H1 (cell line): ENCODE data around the gene SNAPIN. TPM values are rescaled to one million over a fixed set of nuclear protein-coding genes. Genes with fewer than 3 reads are reported as not detected.

ENCODE experiments used
- CTCF ChIA-PET: fragments of 300-600 bp; sonication (Branson Sonifier 250); formaldehyde crosslinking; loops from one replicate; lab custom pipeline; 2021; ENCODE audit not compliant: partially characterized antibody; lab: Charles Lee
- POLR2A ChIA-PET: fragments of 300-600 bp; sonication (Branson Sonifier 250); formaldehyde crosslinking; loops from one replicate; lab custom pipeline; 2021; ENCODE audit warnings: inconsistent platforms; ENCODE audit not compliant: partially characterized antibody; lab: Charles Lee
- DNase-seq, 2 experiments: peaks; one replicate each; pipeline versions ENCODE4 v3.0.0 to v3.0.0-alpha.2; 2010 to 2022; ENCODE audit warnings: low spot score in 2 of 2, low read depth in 1 of 2, mixed read lengths in 1 of 2
- FAIRE-seq: peaks from 2 replicates; lab custom pipeline; 2011; peaks lifted over from hg19 to GRCh38; lab: Jason Lieb, UNC
- H2AFZ ChIP-seq: 2 replicates; pipeline ENCODE4 v1.8.1; 2012; ENCODE audit warnings: low read length, inconsistent platforms
- H2AK5ac ChIP-seq: 2 replicates; pipeline ENCODE4 v1.6.1; 2013; ENCODE audit warnings: low read depth, low read length
- H2BK120ac ChIP-seq: replicated peaks from 2 replicates; pipeline ENCODE3; 2013; ENCODE audit warnings: low read depth, low read length, inconsistent platforms
- H2BK12ac ChIP-seq: 2 replicates; pipeline ENCODE4 v1.6.1; 2013; ENCODE audit warnings: low read depth, low read length
- H2BK15ac ChIP-seq: 2 replicates; pipeline ENCODE4 v1.6.1; 2013; ENCODE audit warnings: low read length
- H2BK20ac ChIP-seq: 2 replicates; pipeline ENCODE4 v1.6.1; 2013; ENCODE audit warnings: low read length
- H2BK5ac ChIP-seq: 2 replicates; pipeline ENCODE4 v1.6.1; 2013; ENCODE audit warnings: low read depth, low read length
- H3K14ac ChIP-seq: 2 replicates; pipeline ENCODE4 v1.6.1; 2013; ENCODE audit warnings: inconsistent platforms; ENCODE audit not compliant: insufficient read length
- H3K18ac ChIP-seq: 2 replicates; pipeline ENCODE4 v1.6.1; 2013; ENCODE audit warnings: low read length; ENCODE audit errors: extremely low read depth
- H3K23ac ChIP-seq: 2 replicates; pipeline ENCODE4 v1.6.1; 2013; ENCODE audit warnings: inconsistent platforms; ENCODE audit not compliant: insufficient read length
- H3K23me2 ChIP-seq: 2 replicates; pipeline ENCODE4 v1.6.1; 2013; ENCODE audit warnings: low read depth, low read length
- H3K27ac ChIP-seq: 2 replicates; pipeline ENCODE4 v1.6.1; 2011; ENCODE audit warnings: low read depth, low read length, inconsistent platforms
- H3K27me3 ChIP-seq, 4 experiments: replicated peaks in 1 of 4; 1 replicate in 1 of 4; 2 replicates in 3 of 4; pipeline versions ENCODE4 v1.6.1 to v1.8.1; 2011 to 2013; ENCODE audit warnings: low read length in 3 of 4, mild to moderate bottlenecking in 3 of 4, inconsistent platforms in 2 of 4, mixed read lengths in 2 of 4, moderate library complexity in 1 of 4; ENCODE audit not compliant: control insufficient read depth in 3 of 4, insufficient read depth in 3 of 4; ENCODE audit errors: extremely low read depth in 1 of 4
- H3K36me3 ChIP-seq, 4 experiments: 2 replicates each; pipeline versions ENCODE4 v1.6.1 to v1.8.1; 2011 to 2013; ENCODE audit warnings: mild to moderate bottlenecking in 4 of 4, low read length in 3 of 4, moderate library complexity in 2 of 4, control low read depth in 1 of 4, inconsistent platforms in 1 of 4; ENCODE audit not compliant: insufficient read depth in 4 of 4, control insufficient read depth in 2 of 4
- H3K4ac ChIP-seq: replicated peaks from 2 replicates; pipeline ENCODE3; 2013; ENCODE audit warnings: low read length, low read depth, mixed read lengths, inconsistent platforms; ENCODE audit not compliant: insufficient read length
- H3K4me1 ChIP-seq, 4 experiments: replicated peaks in 1 of 4; 1 replicate in 1 of 4; 2 replicates in 3 of 4; pipeline versions ENCODE4 v1.6.1 to v1.8.1; 2011 to 2013; ENCODE audit warnings: low read length in 3 of 4, inconsistent platforms in 2 of 4, mixed read lengths in 1 of 4; ENCODE audit not compliant: insufficient read depth in 4 of 4, control insufficient read depth in 3 of 4
- H3K4me2 ChIP-seq, 2 experiments: 2 replicates each; pipeline versions ENCODE4 v1.6.1 to v1.8.1; 2011 to 2013; ENCODE audit warnings: low read depth in 2 of 2, low read length in 2 of 2, control low read depth in 1 of 2, inconsistent platforms in 1 of 2, mild to moderate bottlenecking in 1 of 2; ENCODE audit not compliant: insufficient read depth in 1 of 2
- H3K4me3 ChIP-seq, 4 experiments: fragments of 200-600, 300-600 bp in 1 of 4; sonication (generic), shearing (Covaris generic), sonication (Bioruptor Twin) in 1 of 4; 2 replicates each; pipeline versions ENCODE4 v1.5.1 to v1.8.1; 2011 to 2016; ENCODE audit warnings: low read length in 4 of 4, low read depth in 3 of 4, control low read depth in 2 of 4, inconsistent platforms in 2 of 4, mild to moderate bottlenecking in 2 of 4, mixed read lengths in 1 of 4, moderate library complexity in 1 of 4; ENCODE audit not compliant: insufficient read depth in 2 of 4; ENCODE audit errors: extremely low read depth in 1 of 4
- H3K56ac ChIP-seq: replicated peaks from 2 replicates; pipeline ENCODE3; 2013; ENCODE audit warnings: low read depth, mild to moderate bottlenecking, mixed read lengths, low read length, inconsistent platforms; ENCODE audit not compliant: insufficient read length
- H3K79me1 ChIP-seq: 2 replicates; pipeline ENCODE4 v1.6.1; 2013; ENCODE audit warnings: low read depth, low read length, control low read depth
- H3K79me2 ChIP-seq, 2 experiments: 2 replicates each; pipeline versions ENCODE4 v1.6.1 to v1.8.1; 2012 to 2013; ENCODE audit warnings: low read length in 2 of 2, mild to moderate bottlenecking in 2 of 2, inconsistent platforms in 1 of 2; ENCODE audit not compliant: insufficient read depth in 2 of 2, control insufficient read depth in 1 of 2
- H3K9ac ChIP-seq, 4 experiments: replicated peaks in 1 of 4; 1 replicate in 1 of 4; 2 replicates in 3 of 4; pipeline versions ENCODE4 v1.6.1 to v1.8.1; 2011 to 2013; ENCODE audit warnings: low read depth in 3 of 4, low read length in 3 of 4, control low read depth in 2 of 4, mild to moderate bottlenecking in 2 of 4, moderate library complexity in 2 of 4, inconsistent platforms in 1 of 4; ENCODE audit errors: extremely low read depth in 1 of 4
- H3K9me3 ChIP-seq, 2 experiments: 2 replicates each; pipeline versions ENCODE4 v1.6.1 to v1.8.1; 2012 to 2013; ENCODE audit warnings: mild to moderate bottlenecking in 2 of 2, moderate library complexity in 2 of 2, control low read depth in 1 of 2, inconsistent platforms in 1 of 2, low read depth in 1 of 2, low read length in 1 of 2, mixed read lengths in 1 of 2; ENCODE audit not compliant: insufficient read depth in 2 of 2
- H4K20me1 ChIP-seq, 2 experiments: replicated peaks in 1 of 2; 2 replicates each; pipeline versions ENCODE3 to v1.8.1; 2011 to 2013; ENCODE audit warnings: inconsistent platforms in 2 of 2, low read length in 2 of 2, mild to moderate bottlenecking in 1 of 2; ENCODE audit not compliant: insufficient read depth in 2 of 2, control insufficient read depth in 1 of 2
- H4K5ac ChIP-seq: 2 replicates; pipeline ENCODE4 v1.6.1; 2013; ENCODE audit warnings: low read length, low read depth, mixed read lengths, inconsistent platforms; ENCODE audit not compliant: insufficient read length
- H4K8ac ChIP-seq: 2 replicates; pipeline ENCODE4 v1.8.0; 2013; ENCODE audit warnings: mild to moderate bottlenecking, moderate library complexity, low read length, inconsistent platforms; ENCODE audit not compliant: insufficient read depth; ENCODE audit errors: extremely low read depth
- H4K91ac ChIP-seq: replicated peaks from 2 replicates; pipeline ENCODE3; 2013; ENCODE audit warnings: low read length, mixed read lengths, inconsistent platforms; ENCODE audit not compliant: insufficient read length
- BCL11A ChIP-seq, 2 experiments: IDR thresholded peaks; one replicate each; pipeline ENCODE4 v1.6.1; 2011; ENCODE audit warnings: low read depth in 2 of 2, low read length in 2 of 2, mild to moderate bottlenecking in 2 of 2
- CBX5 ChIP-seq: fragments of 300-800, 300-1000 bp; sonication (generic); IDR thresholded peaks from 2 replicates; pipeline ENCODE4 v1.7.1; 2016; ENCODE audit warnings: antibody characterized with exemption, low read length, low read depth
- GABPA ChIP-seq: IDR thresholded peaks from 2 replicates; pipeline ENCODE4 v1.6.1; 2011; ENCODE audit warnings: mild to moderate bottlenecking, low read length, moderate library complexity, borderline replicate concordance; ENCODE audit not compliant: insufficient read depth
- JUN ChIP-seq: IDR thresholded peaks from 2 replicates; pipeline ENCODE4 v1.6.1; 2011; ENCODE audit warnings: low read depth, mild to moderate bottlenecking, improper control_type of control experiment, low read length
- RAD21 ChIP-seq, 2 experiments: IDR thresholded peaks in 1 of 2; conservative IDR thresholded peaks in 1 of 2; 2 replicates each; pipeline ENCODE4 v1.6.1; 2011; ENCODE audit warnings: low read depth in 2 of 2, low read length in 2 of 2, improper control_type of control experiment in 1 of 2, inconsistent platforms in 1 of 2, mild to moderate bottlenecking in 1 of 2, moderate library complexity in 1 of 2
- RXRA ChIP-seq: IDR thresholded peaks from 2 replicates; pipeline ENCODE4 v1.6.1; 2011; ENCODE audit warnings: low read depth, mild to moderate bottlenecking, low read length, moderate library complexity; ENCODE audit not compliant: insufficient read depth
- SP1 ChIP-seq: IDR thresholded peaks from 2 replicates; pipeline ENCODE4 v1.6.1; 2011; ENCODE audit warnings: low read depth, low read length
- SP2 ChIP-seq: IDR thresholded peaks from 2 replicates; pipeline ENCODE4 v1.6.1; 2012; ENCODE audit warnings: mild to moderate bottlenecking, low read length, inconsistent platforms
- SRF ChIP-seq: IDR thresholded peaks from 2 replicates; pipeline ENCODE4 v1.6.1; 2011; ENCODE audit warnings: mild to moderate bottlenecking, low read depth, low read length, moderate library complexity
- TBP ChIP-seq: IDR thresholded peaks from 2 replicates; pipeline ENCODE4 v1.6.1; 2011; ENCODE audit warnings: low read depth, low read length, improper control_type of control experiment
- whole genome bisulfite sequencing, 2 experiments: shearing (Covaris generic) in 1 of 2; methylation state at CpG; one replicate each; pipeline versions ENCODE4 v1.1.6 to v1.1.7; 2013 to 2015; ENCODE audit warnings: low lambda C conversion rate in 2 of 2, mixed read lengths in 2 of 2, inconsistent platforms in 1 of 2, low coverage in 1 of 2, missing lambda C conversion rate in 1 of 2; ENCODE audit not compliant: insufficient replicate concordance in 2 of 2, insufficient coverage in 1 of 2, insufficient read length in 1 of 2; ENCODE audit errors: extremely low coverage in 1 of 2, missing lambda C conversion rate in 1 of 2; 5-methylcytosine and 5-hydroxymethylcytosine counted together
- polyA plus RNA-seq, 7 experiments: library from polyadenylated mRNA; depleted of rRNA in 3 of 7; stranded (reverse) in 5 of 7; unstranded in 2 of 7; fragments of >200 nt in 5 of 7; fragments of 200-250 nt in 2 of 7; gene quantifications; 1 replicate in 5 of 7; 2 replicates in 1 of 7; 4 replicates in 1 of 7; pipeline versions ENCODE4 v1.2.1 to v1.2.3, GENCODE V29; 2011 to 2013; ENCODE audit warnings: missing spikeins in 2 of 7, mixed read lengths in 2 of 7
- total RNA-seq: library from RNA; stranded (reverse); fragmentation: NEBNext Ultra II Directional; extraction: Animal tissue kit (Norgen Biotek cat#: 25700); gene quantifications from 2 replicates; pipeline ENCODE4 v1.2.1, GENCODE V29; 2021

Gene SNAPIN
- total and polyA plus RNA-seq, 2 of the 8 experiments (the other 6 are each of a cell fraction or from before 2014, with no cell fraction given): 25.7 to 31.1 TPM

DNA sequence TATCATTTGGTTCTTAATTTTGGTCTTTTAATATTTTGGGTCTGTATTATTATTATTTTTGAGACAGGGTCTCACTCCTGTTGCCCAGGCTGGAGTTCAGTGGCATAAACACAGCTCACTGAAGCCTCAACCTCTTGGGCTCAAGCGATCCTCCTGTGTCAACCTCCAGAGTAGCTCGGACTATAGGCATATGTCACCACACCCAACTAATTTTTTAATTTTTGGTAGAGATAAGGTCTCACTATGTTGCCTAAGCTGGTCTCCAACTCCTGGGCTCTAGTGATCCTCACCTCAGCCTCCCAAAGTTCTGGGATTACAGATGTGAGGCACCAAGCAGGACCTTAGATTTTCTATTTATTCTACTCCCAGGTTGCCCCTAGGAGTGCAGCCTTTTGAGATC is 15.0 kb downstream of the SNAPIN start:
- H3K27me3 ChIP-seq: peaks cover 0 to 9% (median 2%) of the 10 kb centered on the region in 4 experiments; a peak in 4 of 7 replicates
- ChIA-PET POLR2A (interaction anchor here (0.8 to 19.8 kb wide), 5 partner anchors 9 to 267 kb away, joined by 3 to 343 read pairs (median 8); partner anchors contain the start of genes SLC27A3 and SNAPIN), CTCF (interaction anchor here (0.6 to 11.7 kb wide), 4 partner anchors 43 to 95 kb away, joined by 3 to 172 read pairs (median 4); no protein-coding TSS in a partner anchor)
- no peak overlapping the region for H3K4me2 ChIP-seq
- no peak overlapping the region for H4K8ac ChIP-seq
- H4K5ac ChIP-seq: no peak overlapping the region
- no peak overlapping the region for H2BK20ac ChIP-seq
- no peak overlapping the region for H2BK120ac ChIP-seq
- H3K4ac ChIP-seq: no peak overlapping the region
- peaks cover 11 to 22% of the 10 kb centered on the region in 2 experiments for H3K79me2 ChIP-seq
- H3K9me3 ChIP-seq: no peaks in the 10 kb centered on the region
- H4K91ac ChIP-seq: no peak overlapping the region
- H3K14ac ChIP-seq: no peak overlapping the region
- H2AK5ac ChIP-seq: no peak overlapping the region
- no peak overlapping the region for H2BK12ac ChIP-seq
- H3K36me3 ChIP-seq: peaks cover 5 to 12% (median 12%) of the 10 kb centered on the region in 4 experiments; a peak in 7 of 8 replicates
- peaks cover 14% of the 10 kb centered on the region for H3K23me2 ChIP-seq
- WGBS, 2 experiments: 87% methylated on average over 2 of the region's 2 CpGs; no CpG with 5 or more reads in 1 of the 2 experiments
- H3K4me3 ChIP-seq: no peak overlapping the region
- H3K23ac ChIP-seq: no peak overlapping the region
- no peak overlapping the region for H3K56ac ChIP-seq
- H2AFZ ChIP-seq: no peak overlapping the region
- no peak overlapping the region for H3K27ac ChIP-seq
- no peak for DNase-seq
- peaks cover 0 to 9% (median 5%) of the 10 kb centered on the region in 4 experiments; a peak in 4 of 7 replicates for H3K4me1 ChIP-seq
- H2BK15ac ChIP-seq: no peak overlapping the region
- H3K79me1 ChIP-seq: no peaks in the 10 kb centered on the region; the same call in 1 of the 2 replicates
- H3K18ac ChIP-seq: no peak overlapping the region
- FAIRE-seq: no peak
- peaks cover 0 to 1% of the 10 kb centered on the region in 2 experiments for H4K20me1 ChIP-seq
- no peak overlapping the region for H3K9ac ChIP-seq
- no peak overlapping the region for H2BK5ac ChIP-seq
- TF ChIP-seq BCL11A (IDR thresholded peaks at IDR 0.05; ENCODE audit: low read depth in 2 of 2, low read length in 2 of 2) (no peak), RXRA (no peak), SRF (no peak), SP1 (no peak), JUN (no peak), RAD21 (IDR thresholded peaks at IDR 0.05 in 1 of 2, conservative IDR thresholded peaks at IDR 0.05 in 1 of 2; ENCODE audit: low read depth in 2 of 2, low read length in 2 of 2) (no peak), CBX5 (no peak), SP2 (no peak), TBP (no peak), GABPA (no peak)
